ENCODE results near the gene PRDM16.

Gene PRDM16

DNA sequence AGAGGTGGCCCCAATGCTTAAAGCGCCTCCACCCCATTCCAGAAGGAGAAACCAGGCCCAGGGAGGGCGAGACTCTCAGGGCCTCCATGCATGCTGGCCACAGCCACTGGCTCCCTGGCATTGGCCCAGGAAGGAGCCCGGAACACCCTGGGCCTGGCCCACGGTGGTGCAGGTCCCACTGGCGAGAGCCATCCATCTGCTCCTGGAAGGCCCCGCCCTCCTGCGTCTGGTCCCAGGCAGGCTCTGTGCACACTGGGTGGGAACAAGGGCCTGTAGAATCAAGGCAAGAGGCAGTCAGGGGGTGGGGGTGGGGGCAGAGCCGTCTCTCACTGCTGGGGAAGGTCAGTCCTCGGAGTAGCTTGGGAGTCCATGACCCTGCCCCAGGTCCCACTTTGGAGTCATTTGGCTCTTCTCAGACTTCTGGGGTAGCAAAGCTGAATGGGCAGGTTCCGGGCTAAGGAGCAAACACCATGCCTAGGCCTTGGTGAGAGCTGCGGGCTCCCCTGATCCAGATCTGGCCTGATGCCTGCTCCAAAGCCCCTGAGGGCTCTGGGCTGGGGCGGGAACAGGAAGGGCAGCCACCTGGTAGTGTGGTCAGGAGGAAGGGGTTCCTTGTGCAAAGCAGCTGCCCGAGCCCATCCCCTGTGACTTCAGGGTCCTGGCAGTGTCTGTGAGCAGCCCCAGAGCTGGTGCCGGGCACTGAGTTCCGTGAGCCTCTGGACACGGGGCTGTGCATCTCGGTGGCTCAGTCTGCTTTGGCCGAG lies 278.4 kb downstream of the PRDM16 start:
- no peak for FAIRE-seq
- no peak for DNase-seq (ENCODE audit: insufficient read length, low spot score)
- TF ChIP-seq, protein P1, sequence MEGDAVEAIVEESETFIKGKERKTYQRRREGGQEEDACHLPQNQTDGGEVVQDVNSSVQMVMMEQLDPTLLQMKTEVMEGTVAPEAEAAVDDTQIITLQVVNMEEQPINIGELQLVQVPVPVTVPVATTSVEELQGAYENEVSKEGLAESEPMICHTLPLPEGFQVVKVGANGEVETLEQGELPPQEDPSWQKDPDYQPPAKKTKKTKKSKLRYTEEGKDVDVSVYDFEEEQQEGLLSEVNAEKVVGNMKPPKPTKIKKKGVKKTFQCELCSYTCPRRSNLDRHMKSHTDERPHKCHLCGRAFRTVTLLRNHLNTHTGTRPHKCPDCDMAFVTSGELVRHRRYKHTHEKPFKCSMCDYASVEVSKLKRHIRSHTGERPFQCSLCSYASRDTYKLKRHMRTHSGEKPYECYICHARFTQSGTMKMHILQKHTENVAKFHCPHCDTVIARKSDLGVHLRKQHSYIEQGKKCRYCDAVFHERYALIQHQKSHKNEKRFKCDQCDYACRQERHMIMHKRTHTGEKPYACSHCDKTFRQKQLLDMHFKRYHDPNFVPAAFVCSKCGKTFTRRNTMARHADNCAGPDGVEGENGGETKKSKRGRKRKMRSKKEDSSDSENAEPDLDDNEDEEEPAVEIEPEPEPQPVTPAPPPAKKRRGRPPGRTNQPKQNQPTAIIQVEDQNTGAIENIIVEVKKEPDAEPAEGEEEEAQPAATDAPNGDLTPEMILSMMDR (IDR thresholded peaks at IDR 0.05; ENCODE audit: insufficient read depth, missing control alignments), result no peak

DNA sequence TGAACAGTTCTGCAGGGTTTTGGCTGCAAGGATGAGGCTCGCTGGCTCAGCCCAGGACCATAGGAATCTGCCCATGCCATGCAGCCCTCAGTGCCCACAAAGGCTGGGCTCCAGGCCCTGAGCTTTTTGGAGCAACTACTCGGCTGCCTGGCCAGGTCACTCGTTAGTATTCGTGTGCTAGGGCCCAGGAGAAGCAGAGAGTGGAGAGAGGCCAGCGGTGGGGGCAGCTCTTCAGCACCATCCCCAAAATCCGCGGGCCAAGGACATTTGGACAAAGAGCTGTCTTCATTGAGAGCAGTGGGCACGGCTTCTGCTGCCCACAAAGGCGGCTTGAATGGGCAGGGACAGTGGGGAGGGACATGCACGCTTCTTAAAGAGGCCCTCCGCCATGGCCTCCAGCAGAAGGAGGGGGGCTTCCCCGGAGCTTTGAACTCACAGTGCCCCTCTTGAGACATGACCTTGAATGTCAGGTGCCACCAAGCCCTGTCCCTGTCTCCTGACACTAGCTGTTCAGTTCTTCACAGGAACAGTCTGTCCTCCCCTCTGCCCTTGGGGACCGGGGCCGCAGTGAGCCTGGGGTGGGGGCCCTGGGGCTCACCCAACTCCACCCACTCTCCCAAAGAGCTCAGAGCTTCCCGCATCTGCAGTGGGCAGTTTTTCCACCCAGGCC lies 279.3 kb downstream of the PRDM16 start:
- DNase-seq (ENCODE audit: insufficient read length, low spot score), result no peak
- FAIRE-seq, result no peak
- TF ChIP-seq, protein P1 (IDR thresholded peaks at IDR 0.05; ENCODE audit: insufficient read depth, missing control alignments), result no peak

DNA sequence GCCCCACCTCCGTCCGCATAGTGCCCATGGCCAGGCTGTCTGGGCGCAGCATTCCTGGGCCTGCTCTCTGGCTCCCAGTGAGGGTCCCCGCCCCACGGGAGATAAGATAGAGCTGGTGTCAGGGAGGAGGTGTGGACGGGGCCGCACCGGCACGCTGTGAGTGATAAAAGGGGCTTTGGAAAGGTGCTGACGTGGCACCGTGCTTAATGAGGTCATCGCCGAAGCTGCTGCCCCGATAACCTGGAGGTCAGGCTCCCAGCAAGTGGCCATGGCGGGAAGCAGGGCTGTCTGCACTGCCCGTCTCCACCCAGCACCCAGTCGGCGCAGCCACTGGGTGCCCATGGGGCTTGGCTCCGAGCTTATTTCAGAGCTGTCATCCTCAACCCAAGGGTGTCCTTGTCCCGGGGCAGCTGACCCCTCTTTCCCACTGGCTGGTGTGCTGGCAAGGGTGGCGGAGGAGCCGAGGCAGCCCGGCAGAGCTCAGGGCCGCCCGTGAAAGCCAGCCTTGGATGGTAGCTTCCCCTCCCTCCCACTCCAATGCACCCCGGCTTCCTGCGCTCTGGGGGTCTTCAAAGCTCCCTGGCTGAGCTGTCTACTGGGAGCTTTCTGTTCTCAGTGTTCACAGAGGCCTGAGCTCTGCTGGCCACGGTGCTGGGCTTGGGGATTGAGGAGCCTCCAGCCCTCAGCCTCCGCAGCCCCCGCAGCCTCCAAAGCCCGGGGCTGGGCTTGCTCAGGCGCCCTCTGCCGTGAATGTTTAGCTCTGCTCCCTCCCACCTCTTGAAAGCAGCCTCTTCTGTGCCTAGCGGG lies 280.4 kb downstream of the PRDM16 start:
- FAIRE-seq (no peak), DNase-seq (ENCODE audit: insufficient read length, low spot score) (no peak)
- TF ChIP-seq, protein P1 (IDR thresholded peaks at IDR 0.05; ENCODE audit: insufficient read depth, missing control alignments), result no peak

DNA sequence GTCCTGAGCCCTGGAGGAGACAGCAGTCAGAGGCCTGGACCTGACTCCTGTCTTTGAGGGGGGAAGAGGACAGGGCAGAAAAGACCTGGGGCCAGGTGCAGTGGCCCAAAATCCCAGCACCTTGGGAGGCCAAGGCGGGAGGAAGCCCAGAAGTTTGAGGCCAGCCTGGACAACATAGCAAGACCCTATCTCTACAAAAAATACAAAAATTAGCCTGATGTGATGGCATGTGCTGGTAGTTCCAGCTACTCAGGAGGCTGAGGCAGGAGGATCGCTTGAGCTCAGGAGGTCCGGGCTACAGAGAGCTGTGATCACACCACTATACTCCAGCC lies 280.9 kb downstream of the PRDM16 start:
- TF ChIP-seq, protein P1 (IDR thresholded peaks at IDR 0.05; ENCODE audit: insufficient read depth, missing control alignments), result no peak
- FAIRE-seq (no peak), DNase-seq (ENCODE audit: insufficient read length, low spot score) (no peak)

DNA sequence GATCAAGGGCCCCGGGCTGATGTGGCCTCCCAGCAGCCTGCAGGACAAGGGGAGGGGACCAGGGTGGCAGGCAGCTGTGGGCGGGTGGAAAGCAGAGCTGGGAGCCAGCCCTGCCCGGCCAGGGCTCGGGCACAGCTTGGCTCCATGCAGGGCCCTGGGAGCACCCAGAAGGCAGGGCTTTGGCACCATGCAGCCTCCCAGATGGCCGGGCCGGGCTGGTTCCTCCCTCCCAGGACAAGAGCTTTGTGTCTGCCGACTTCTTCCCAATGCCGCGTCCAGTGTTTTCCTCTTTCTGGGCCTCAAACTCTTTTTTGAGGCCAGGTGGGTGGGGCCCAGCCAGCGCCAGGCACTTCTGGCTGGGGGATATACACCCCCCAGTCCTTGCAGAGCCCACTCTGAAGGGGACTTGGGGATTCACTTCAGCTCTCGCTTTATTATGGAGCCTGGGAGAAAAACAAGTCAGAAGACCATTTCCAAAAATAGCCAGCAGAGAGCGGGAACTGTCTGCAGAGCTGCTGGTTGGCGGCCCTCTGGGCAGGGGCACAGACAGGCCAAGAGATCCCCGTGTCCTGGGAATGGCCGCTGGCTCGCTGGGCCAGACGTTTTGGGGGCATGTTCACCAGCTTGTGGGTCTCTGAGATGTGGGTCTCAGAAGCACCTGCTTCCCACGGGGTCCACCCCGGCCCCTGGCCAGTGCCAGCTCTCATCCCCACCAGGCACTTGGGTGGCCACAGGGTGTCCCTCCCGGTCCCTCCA lies 281.7 kb downstream of the PRDM16 start:
- FAIRE-seq (no peak), DNase-seq (ENCODE audit: insufficient read length, low spot score) (no peak)
- TF ChIP-seq, protein P1 (IDR thresholded peaks at IDR 0.05; ENCODE audit: insufficient read depth, missing control alignments), result no peak

DNA sequence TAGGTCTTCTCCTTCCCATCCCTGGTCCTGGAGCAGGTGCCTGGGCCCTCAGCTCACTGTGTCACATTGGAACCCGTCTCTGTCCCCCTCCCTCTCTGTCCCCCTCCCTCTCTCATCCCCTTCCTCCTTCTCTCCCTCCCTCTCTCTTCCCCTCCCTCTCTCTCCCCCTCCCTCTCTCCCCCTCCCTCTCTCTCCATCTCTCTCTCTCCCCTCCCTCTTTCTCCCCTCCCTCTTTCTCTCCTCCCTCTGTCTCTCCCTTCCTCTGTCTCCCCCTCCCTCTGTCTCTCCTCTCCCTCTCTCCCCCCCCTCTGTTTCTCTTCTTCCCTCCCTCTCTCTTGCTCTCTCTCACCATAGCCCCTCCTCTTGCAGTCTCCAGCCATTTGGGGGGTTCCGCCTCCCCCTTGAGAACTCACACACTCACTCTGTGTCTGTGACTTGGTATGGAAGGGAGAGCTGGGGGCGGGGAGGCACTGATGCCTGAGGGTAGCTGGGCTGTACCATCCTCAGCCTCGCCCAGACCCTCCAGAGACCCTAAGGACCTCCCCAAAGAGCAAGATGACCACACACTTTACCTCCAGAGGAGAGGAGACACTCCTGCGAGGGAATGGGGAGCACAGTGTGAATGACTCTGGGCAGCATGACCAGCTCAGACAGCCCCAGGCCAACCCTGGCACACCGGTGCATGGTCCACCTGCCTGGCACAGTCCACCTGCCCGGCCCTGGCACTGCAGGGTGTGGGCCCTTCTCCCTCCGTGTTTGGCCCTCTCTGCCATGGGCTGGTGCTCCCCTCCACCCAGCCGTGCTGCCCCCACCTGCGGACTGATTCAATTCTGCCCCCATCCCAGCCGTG lies 282.7 kb downstream of the PRDM16 start:
- FAIRE-seq (no peak), DNase-seq (ENCODE audit: insufficient read length, low spot score) (no peak)
- TF ChIP-seq, protein P1 (IDR thresholded peaks at IDR 0.05; ENCODE audit: insufficient read depth, missing control alignments), result no peak
